B cell (primary cell): ENCODE measurements around the gene PSPC1.

Experiments
- EZH2 ChIP-seq: IDR thresholded peaks from 2 replicates; pipeline ENCODE4 v1.6.1; 2012; ENCODE audit warnings: borderline replicate concordance, low read depth, mild to moderate bottlenecking, moderate library complexity, low read length; ENCODE audit not compliant: insufficient read depth, poor library complexity, severe bottlenecking
- TF ChIP-seq, protein P1 (sequence below): fragments of 200-600 bp; IDR thresholded peaks from one replicate; pipeline ENCODE4 v1.8.0; 2022; ENCODE audit warnings: antibody characterized with exemption, mild to moderate bottlenecking

DNA sequence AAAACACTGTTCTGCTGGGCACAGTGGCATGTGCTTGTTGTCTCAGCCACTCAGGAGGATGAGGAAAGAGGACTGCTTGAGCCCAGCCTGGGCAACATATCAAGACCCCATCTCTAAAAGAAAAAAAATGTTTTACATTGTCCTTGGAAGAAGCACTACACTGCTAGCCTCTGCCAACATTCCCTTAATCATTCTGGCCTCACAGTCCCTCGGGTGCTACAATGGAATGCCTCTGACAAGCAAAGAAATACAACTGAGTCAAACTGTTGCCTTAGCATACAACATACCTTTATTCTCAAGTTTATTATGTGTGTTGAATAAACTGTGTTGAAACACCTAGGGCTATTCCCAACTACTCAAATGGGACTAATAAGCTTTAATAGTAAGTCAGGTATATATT lies 56.1 kb downstream of the PSPC1 start:
- TF ChIP-seq, protein P1, sequence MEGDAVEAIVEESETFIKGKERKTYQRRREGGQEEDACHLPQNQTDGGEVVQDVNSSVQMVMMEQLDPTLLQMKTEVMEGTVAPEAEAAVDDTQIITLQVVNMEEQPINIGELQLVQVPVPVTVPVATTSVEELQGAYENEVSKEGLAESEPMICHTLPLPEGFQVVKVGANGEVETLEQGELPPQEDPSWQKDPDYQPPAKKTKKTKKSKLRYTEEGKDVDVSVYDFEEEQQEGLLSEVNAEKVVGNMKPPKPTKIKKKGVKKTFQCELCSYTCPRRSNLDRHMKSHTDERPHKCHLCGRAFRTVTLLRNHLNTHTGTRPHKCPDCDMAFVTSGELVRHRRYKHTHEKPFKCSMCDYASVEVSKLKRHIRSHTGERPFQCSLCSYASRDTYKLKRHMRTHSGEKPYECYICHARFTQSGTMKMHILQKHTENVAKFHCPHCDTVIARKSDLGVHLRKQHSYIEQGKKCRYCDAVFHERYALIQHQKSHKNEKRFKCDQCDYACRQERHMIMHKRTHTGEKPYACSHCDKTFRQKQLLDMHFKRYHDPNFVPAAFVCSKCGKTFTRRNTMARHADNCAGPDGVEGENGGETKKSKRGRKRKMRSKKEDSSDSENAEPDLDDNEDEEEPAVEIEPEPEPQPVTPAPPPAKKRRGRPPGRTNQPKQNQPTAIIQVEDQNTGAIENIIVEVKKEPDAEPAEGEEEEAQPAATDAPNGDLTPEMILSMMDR: no peak
- no peak for TF ChIP-seq EZH2
